ENCODE measurements around the gene PAIP2.
"Not testable (repeated sequence)": the region's sequence is repeated elsewhere in the genome, so short reads cannot be mapped to it uniquely, and the experiment has no call there.

The PAIP2 gene

GRCh38 chr5:139315056-139315615 is 26.5 kb upstream of the PAIP2 start:
- DNase-seq (ENCODE audit: low read depth in 3 of 3), result no peak

GRCh38 chr5:139335811-139336210 is 5.8 kb upstream of the PAIP2 start:
- DNase-seq (ENCODE audit: low read depth in 3 of 3), result no peak

GRCh38 chr5:139340051-139340450 is 1.6 kb upstream of the PAIP2 start:
- no peak for DNase-seq (ENCODE audit: low read depth in 3 of 3)

GRCh38 chr5:139341187-139341688 is 416 bp upstream of the PAIP2 start:
- DNase-seq (ENCODE audit: low read depth in 3 of 3), result no peak

- no peak for DNase-seq (ENCODE audit: low read depth in 3 of 3)
Measured at GRCh38 chr5:139342423-139342723, 719 bp downstream of the PAIP2 start.

- no peak for DNase-seq (ENCODE audit: low read depth in 3 of 3)
Measured at GRCh38 chr5:139343476-139343875, 1.8 kb downstream of the PAIP2 start.

- DNase-seq (ENCODE audit: low read depth in 3 of 3), result no peak
Measured at GRCh38 chr5:139344177-139344576, 2.5 kb downstream of the PAIP2 start.

GRCh38 chr5:139345442-139345841 is 3.8 kb downstream of the PAIP2 start:
- DNase-seq (ENCODE audit: low read depth in 3 of 3), result not testable (repeated sequence)

- not testable (repeated sequence) for DNase-seq (ENCODE audit: low read depth in 3 of 3)
Measured at GRCh38 chr5:139347863-139348262, 6.2 kb downstream of the PAIP2 start.

- DNase-seq (ENCODE audit: low read depth in 3 of 3), result no peak
Measured at GRCh38 chr5:139354186-139354585, 12.5 kb downstream of the PAIP2 start.

DNA sequence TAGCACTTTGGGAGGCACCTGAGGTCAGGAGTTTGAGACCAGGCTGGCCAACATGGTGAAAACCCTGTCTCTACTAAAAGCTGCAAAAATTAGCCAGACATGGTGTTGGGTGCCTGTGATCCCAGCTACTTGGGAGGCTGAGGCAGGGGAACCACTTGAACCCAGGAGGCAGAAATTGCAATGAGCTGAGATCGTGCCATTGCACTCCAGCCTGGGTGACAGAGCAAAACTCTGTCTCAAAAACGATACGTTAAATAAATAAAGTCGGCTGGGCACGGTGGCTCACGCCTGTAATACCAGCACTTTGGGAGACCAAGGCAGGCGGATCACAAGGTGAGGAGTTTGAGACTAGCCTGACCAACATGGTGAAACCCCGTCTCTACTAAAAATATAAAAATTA is 14.2 kb downstream of the PAIP2 start:
- DNase-seq (ENCODE audit: low read depth in 3 of 3), result not testable (repeated sequence)

DNA sequence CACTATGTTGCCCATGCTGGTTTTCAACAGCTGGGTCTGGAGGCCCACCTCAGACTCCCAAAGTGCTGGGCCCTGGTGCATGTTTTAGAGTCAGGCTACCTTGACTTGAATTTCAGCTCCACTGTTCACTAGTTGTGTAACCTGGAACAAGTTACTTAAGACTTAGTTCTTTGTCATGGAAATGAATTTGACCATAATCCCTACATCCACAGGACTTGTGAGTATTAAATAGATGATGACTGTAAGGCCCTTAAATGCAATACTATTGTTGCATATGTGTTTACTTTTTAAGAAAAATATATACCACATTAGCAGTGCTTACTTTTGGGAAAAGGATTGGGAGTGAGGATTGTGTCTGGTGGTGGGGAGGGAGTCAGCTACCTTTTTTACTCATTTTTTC is 16.4 kb downstream of the PAIP2 start:
- no peak for DNase-seq (ENCODE audit: low read depth in 3 of 3)

DNA sequence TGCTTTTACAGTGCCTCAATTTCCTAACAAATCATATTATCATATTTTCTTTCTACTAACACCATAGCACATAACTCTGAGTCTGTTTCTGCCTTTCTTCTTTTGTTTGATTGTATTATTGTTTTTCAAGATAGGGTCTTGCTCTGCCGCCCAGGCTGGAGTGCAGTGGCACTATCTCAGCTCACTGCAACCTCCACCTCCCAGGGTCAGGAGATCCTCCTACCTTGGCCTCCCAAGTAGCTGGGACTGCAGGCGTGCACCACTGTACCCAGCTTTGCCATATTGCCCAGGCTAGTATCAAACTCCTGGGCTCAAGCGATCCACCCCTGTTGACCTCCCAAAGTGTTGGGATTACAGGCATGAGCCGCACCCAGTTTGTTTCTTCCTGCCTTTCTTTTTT is 18.7 kb downstream of the PAIP2 start:
- no peak for DNase-seq (ENCODE audit: low read depth in 3 of 3)

DNA sequence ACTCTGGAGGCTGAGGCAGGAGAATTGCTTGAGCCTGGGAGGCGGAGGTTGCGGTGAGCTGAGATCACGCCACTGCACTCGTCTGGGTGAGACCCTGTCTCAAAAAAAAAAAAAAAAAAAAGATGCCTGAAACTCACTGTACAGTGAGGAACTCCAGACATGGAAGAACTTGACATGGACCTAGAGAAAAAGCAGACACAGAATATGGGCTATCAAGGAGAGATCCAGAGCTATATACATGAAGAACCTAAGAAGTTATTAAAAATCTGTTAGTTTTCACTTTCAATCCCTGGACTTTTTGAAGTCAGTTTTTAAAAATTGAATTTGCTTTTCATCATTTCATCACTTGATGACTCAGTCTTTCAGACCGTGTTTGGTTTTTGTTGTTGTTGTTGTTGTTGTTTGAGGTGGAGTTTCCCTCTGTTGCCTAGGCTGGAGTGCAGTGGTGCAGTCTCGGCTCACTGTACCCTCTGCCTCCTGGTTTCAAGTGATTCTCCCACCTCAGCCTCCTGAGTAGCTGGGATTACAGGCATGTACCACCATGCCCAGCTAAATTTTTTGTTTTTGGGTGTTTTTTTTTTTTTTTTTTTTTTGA is 20.3 kb downstream of the PAIP2 start:
- DNase-seq (ENCODE audit: low read depth in 3 of 3), result no peak

GRCh38 chr5:139363937-139364336 is 22.3 kb downstream of the PAIP2 start:
- no peak for DNase-seq (ENCODE audit: low read depth in 3 of 3)

DNA sequence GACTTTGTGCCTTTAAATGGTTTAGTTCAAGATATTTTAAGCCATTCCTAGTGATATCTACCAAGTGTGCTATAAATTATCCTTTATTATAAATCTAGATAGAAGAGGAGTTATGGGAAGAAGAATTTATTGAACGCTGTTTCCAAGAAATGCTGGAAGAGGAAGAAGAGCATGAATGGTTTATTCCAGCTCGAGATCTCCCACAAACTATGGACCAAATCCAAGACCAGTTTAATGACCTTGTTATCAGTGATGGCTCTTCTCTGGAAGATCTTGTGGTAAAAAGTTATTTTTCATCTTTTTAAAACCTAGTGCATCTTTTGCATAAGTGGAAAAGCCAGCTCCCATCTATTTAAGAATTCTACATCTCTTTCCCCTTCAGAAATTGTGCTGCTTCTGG is 22.8 kb downstream of the PAIP2 start:
- no peak for DNase-seq (ENCODE audit: low read depth in 3 of 3)

- no peak for DNase-seq (ENCODE audit: low read depth in 3 of 3)
Measured at GRCh38 chr5:139368613-139369012, 27.0 kb downstream of the PAIP2 start.

- DNase-seq (ENCODE audit: low read depth in 3 of 3), result no peak
Measured at GRCh38 chr5:139369181-139369580, 27.5 kb downstream of the PAIP2 start.

- DNase-seq (ENCODE audit: low read depth in 3 of 3), result no peak
Measured at GRCh38 chr5:139371482-139372435, 30.1 kb downstream of the PAIP2 start.

DNA sequence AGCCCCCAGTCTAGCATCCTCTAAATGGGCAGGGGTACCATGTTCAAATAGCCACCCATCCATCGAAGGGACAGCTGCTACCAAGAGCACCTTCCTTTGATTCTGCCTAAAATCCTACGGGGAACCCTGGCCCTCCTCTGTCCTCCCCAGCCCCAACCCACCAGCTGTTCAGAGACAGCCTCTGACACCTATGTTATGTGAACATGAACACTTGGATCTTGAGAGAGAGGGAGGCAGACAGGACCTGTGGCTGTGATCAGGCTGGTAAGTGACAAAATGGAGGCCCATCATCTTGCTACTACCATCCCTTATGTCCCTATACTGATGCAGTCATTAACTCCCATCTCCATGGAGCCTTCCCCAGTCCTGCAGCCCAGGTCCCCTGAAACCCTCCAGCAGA is 33.3 kb downstream of the PAIP2 start:
- no peak for DNase-seq (ENCODE audit: low read depth in 3 of 3)

DNA sequence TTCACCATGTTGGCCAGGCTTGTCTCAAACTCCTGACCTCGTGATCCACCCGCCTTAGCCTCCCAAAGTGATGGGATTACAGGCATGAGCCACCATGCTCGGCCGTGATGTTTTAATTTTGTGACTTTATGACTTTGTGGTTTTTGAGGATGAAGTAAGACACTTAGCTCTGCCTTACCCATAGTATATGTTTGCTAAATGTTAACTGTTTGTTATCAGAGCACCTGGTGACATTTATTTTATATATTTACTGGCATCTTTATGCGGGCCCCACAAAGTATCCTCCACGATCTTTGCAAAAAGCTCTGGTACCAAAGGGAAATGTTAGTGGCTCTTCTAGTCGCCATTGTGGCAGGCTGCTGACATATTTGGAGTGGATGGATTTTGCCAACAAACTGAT is 34.7 kb downstream of the PAIP2 start:
- DNase-seq (ENCODE audit: low read depth in 3 of 3), result no peak

GRCh38 chr5:139377226-139377625 is 35.6 kb downstream of the PAIP2 start:
- no peak for DNase-seq (ENCODE audit: low read depth in 3 of 3)
